A549 treated with AZD9567 at 1 μM for 4 hours (cell line): ENCODE measurements around the gene ARHGAP31. TPM values are rescaled to one million over a fixed set of nuclear protein-coding genes. Genes with fewer than 3 reads are reported as not detected.

Experiments
- total RNA-seq: library from RNA; stranded (reverse); fragments of 200-300 nt; extraction: Qiagen RNA extraction; gene quantifications from 5 replicates; pipeline ENCODE4 v1.2.3, GENCODE V29; 2022; ENCODE audit not compliant: insufficient read depth

ARHGAP31 gene, protein sequence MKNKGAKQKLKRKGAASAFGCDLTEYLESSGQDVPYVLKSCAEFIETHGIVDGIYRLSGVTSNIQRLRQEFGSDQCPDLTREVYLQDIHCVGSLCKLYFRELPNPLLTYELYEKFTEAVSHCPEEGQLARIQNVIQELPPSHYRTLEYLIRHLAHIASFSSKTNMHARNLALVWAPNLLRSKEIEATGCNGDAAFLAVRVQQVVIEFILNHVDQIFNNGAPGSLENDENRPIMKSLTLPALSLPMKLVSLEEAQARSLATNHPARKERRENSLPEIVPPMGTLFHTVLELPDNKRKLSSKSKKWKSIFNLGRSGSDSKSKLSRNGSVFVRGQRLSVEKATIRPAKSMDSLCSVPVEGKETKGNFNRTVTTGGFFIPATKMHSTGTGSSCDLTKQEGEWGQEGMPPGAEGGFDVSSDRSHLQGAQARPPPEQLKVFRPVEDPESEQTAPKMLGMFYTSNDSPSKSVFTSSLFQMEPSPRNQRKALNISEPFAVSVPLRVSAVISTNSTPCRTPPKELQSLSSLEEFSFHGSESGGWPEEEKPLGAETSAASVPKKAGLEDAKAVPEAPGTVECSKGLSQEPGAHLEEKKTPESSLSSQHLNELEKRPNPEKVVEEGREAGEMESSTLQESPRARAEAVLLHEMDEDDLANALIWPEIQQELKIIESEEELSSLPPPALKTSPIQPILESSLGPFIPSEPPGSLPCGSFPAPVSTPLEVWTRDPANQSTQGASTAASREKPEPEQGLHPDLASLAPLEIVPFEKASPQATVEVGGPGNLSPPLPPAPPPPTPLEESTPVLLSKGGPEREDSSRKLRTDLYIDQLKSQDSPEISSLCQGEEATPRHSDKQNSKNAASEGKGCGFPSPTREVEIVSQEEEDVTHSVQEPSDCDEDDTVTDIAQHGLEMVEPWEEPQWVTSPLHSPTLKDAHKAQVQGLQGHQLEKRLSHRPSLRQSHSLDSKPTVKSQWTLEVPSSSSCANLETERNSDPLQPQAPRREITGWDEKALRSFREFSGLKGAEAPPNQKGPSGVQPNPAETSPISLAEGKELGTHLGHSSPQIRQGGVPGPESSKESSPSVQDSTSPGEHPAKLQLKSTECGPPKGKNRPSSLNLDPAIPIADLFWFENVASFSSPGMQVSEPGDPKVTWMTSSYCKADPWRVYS (N-terminal part only)
- total RNA-seq = 0.67 to 1.1 TPM (median 1.0 TPM) in 5 replicates

DNA sequence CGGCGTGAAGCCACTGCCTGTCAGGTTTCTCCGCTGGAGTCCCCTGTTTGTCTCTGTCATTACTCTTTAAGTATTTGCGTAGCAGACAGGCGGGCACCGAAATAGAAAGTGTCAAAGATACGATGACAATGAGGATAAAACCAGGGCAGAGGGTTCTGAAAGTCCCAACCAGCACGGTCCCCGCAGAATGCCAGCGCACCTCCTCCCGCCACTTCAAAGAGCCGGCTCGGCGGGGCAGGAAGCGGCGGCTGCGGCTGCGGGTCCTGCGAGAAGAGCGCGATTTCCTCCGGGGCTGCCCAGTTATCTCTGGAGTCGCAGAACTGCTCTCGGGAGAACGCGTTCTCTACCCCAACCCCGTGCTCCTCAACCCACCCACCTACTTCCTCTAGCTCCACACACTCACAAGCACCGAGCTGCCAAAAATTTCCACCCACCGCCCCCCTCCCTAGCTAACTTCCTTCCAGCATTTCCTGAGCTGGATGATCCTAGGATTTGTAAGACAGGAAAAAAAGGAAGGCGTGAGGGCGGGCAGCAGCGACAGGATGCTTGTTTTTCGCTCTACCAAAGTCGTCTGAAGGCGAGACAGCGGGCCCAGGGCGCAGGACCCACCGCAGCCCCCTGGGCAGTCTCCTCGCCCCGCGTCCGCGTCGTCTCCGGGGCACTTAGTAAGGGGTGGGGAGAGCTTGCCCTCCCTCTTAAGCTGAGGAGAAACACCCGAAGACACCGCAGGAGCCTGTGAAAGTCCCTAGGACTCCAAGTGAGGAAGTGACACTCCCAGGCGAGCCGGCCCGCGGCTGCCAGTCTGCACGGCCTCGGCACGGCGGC lies at the start of gene ARHGAP31:
ARHGAP31 (plus strand) TSS at position 513 of the 825 bp plus-strand sequence. CDS start 522 bp downstream, outside the sequence.

DNA sequence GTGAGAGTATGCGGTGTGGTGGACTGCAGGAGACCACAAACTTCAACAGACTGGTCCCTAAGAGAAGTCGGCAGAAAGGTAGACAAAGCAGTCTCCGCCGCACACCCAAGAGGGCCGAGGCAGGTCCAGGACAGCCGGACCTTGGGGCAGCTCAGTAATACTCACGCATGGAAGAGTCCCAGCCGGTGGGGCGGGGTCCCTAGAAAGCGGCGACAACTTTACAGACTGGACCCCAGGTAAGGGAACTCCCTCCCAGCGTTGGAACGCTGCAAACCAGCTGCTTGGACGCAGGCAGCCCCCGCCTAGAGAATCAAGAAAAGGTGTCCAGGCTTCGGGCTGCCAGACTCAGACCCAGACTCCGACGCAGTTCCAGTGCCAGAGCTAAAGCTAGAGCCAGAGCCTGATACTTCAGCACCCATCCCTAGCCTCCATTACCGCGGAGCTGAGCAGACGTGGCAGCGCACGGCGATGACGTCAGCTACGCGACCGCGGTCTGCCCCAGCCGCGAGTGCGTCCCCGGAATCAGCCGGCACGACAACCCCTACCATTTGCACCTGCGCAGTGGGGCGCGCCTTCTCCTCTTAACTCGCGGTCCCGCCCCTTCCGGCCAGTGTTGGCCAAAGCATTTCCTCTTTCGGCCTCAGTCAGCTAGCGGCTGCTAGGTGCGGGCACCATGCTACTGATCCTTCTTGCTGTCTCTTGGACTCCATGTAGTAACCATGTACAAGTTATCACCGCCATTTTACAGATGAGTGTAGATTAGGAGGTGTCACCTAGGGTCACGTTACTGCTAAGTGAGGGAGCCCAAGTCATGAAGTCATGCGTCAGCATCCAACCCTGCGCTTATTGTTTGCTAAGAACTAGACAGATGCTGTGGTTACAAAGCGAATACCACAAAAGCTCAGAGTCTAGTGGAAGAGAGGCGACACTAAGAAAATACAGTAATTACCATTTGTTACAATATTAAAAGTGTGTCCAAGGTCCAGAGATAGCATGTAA lies 169.3 kb downstream of the ARHGAP31 start, which contains the start of gene TMEM39A:
TMEM39A (minus strand) TSS at position 445 of the 999 bp plus-strand sequence. CDS start 1,541 bp downstream, outside the sequence.

Other genes with a start within 250 kb of the ARHGAP31 start
- not detected in 5 replicates for gene TEX55, start 148.2 kb upstream of the ARHGAP31 start, total RNA-seq
- gene UPK1B, start 120.8 kb upstream of the ARHGAP31 start, total RNA-seq = 9.7 to 16.8 TPM (median 10.8 TPM) in 5 replicates
- 72.5 to 108 TPM (median 91.1 TPM) in 5 replicates for gene B4GALT4, start 53.5 kb upstream of the ARHGAP31 start, total RNA-seq
- gene TMEM39A, start 169.2 kb downstream of the ARHGAP31 start, total RNA-seq = 19.0 to 28.7 TPM (median 26.8 TPM) in 5 replicates
- gene POGLUT1, start 174.6 kb downstream of the ARHGAP31 start, total RNA-seq = 8.6 to 10.6 TPM (median 9.8 TPM) in 5 replicates
- 74.4 to 82.6 TPM (median 80.0 TPM) in 5 replicates for gene TIMMDC1, start 204.2 kb downstream of the ARHGAP31 start, total RNA-seq